HepG2 (cell line): ENCODE results near the gene ARHGAP5. TPM values are rescaled to one million over a fixed set of nuclear protein-coding genes. Genes with fewer than 3 reads are reported as not detected.

Experiments
- ARID4A ChIP-seq: sonication (generic); formaldehyde crosslinking; IDR thresholded peaks from 2 replicates; pipeline ENCODE4 v1.5.0; 2020; ENCODE audit warnings: mild to moderate bottlenecking, missing genetic modification reagents, borderline replicate concordance
- EHMT2 ChIP-seq: fragments of 200-600 bp; sonication (generic); IDR thresholded peaks from 2 replicates; pipeline ENCODE4 v1.7.0; 2017; ENCODE audit warnings: antibody characterized with exemption, low read depth, low read length, borderline replicate concordance
- FOXC1 ChIP-seq: sonication (generic); formaldehyde crosslinking; IDR thresholded peaks from 2 replicates; pipeline ENCODE4 v1.8.0; 2022; ENCODE audit warnings: mild to moderate bottlenecking, missing genetic modification reagents, borderline replicate concordance
- GMEB2 ChIP-seq: IDR thresholded peaks from 2 replicates; pipeline ENCODE4 v1.6.1; 2016; ENCODE audit warnings: missing biosample characterization, missing genetic modification reagents, low read depth
- HNF1A ChIP-seq, 2 experiments: sonication (generic) in 1 of 2; formaldehyde crosslinking in 1 of 2; IDR thresholded peaks; 2 replicates each; pipeline versions ENCODE4 v1.4.0 to v1.6.1; 2016 to 2020; ENCODE audit warnings: borderline replicate concordance in 1 of 2, low read depth in 1 of 2, mild to moderate bottlenecking in 1 of 2, missing genetic modification reagents in 1 of 2
- MED1 ChIP-seq: sonication (generic); formaldehyde crosslinking; IDR thresholded peaks from 2 replicates; pipeline ENCODE4 v1.4.0; 2020; ENCODE audit warnings: missing genetic modification reagents
- POGK ChIP-seq: sonication (generic); formaldehyde crosslinking; conservative IDR thresholded peaks from 2 replicates; pipeline ENCODE4 v1.8.0; 2022; ENCODE audit warnings: mild to moderate bottlenecking, moderate library complexity, missing genetic modification reagents
- ZKSCAN5 ChIP-seq: sonication (generic); formaldehyde crosslinking; IDR thresholded peaks from 2 replicates; pipeline ENCODE4 v1.5.1; 2020; ENCODE audit warnings: mild to moderate bottlenecking, missing genetic modification reagents
- ZMYM4 ChIP-seq: sonication (generic); formaldehyde crosslinking; IDR thresholded peaks from 2 replicates; pipeline ENCODE4 v1.8.1; 2023; ENCODE audit warnings: mild to moderate bottlenecking, missing genetic modification reagents
- ZNF18 ChIP-seq: sonication (generic); formaldehyde crosslinking; IDR thresholded peaks from 2 replicates; pipeline ENCODE4 v1.8.0; 2022; ENCODE audit warnings: mild to moderate bottlenecking, missing genetic modification reagents; ENCODE audit not compliant: insufficient replicate concordance
- ZNF253 ChIP-seq: sonication (generic); formaldehyde crosslinking; IDR thresholded peaks from 2 replicates; pipeline ENCODE4 v1.8.0; 2022; ENCODE audit warnings: mild to moderate bottlenecking, missing genetic modification reagents, borderline replicate concordance
- polyA plus RNA-seq, 8 experiments: library from polyadenylated mRNA; depleted of rRNA in 3 of 8; stranded (reverse) in 7 of 8; unstranded in 1 of 8; fragments of >200 nt; fragmentation: Illumina TruSeq in 4 of 8; extraction: Trizol in 4 of 8; gene quantifications; 2 replicates each; pipeline versions ENCODE4 v1.2.1 to v1.2.3, GENCODE V29; 2011 to 2016; ENCODE audit warnings: low read depth in 4 of 8, missing spikeins in 1 of 8, mixed read lengths in 1 of 8; ENCODE audit not compliant: insufficient read depth in 1 of 8
- total RNA-seq, 5 experiments: library from RNA; depleted of rRNA; stranded (reverse); fragments of >200 nt; fragmentation: Illumina TruSeq; extraction: Trizol; gene quantifications; 2 replicates each; pipeline ENCODE4 v1.2.3, GENCODE V29; 2016; ENCODE audit warnings: low read depth in 1 of 5

ARHGAP5 gene
- total and polyA plus RNA-seq, 2 of the 13 experiments (the other 11 are each of a cell fraction or from before 2014, with no cell fraction given) = 33.7 to 144 TPM

- TF ChIP-seq ARID4A = peak; percentile 90
- TF ChIP-seq MED1 (CRISPR knock-in tag) = peak; percentile 85
- TF ChIP-seq ZNF18 = peak; percentile 72
- TF ChIP-seq FOXC1 (CRISPR knock-in tag) = peak; percentile 96
- TF ChIP-seq HNF1A (IDR thresholded peaks at IDR 0.05; ENCODE audit: low read depth) = peak; percentile 48; the same call in 1 of the 2 replicates
- TF ChIP-seq HNF1A (CRISPR knock-in tag; IDR thresholded peaks at IDR 0.05; ENCODE audit: borderline replicate concordance) = peak; percentile 36; the same call in 1 of the 2 replicates
- TF ChIP-seq ZNF253 (CRISPR knock-in tag) = no peak
- TF ChIP-seq GMEB2 (CRISPR knock-in tag) = peak; percentile 70
- TF ChIP-seq POGK (CRISPR knock-in tag) = peak; percentile 94
- TF ChIP-seq EHMT2 = no peak; the same call in 1 of the 2 replicates
- TF ChIP-seq ZMYM4 = no peak; the same call in none of the 2 replicates
- TF ChIP-seq ZKSCAN5 = no peak
These were observed 126.1 kb downstream of the ARHGAP5 start, which contains the start of gene RNU6-8 (continued) for GRCh38 chr14:32202998-32203882.
